Stimulated activated naive B cell treated with anti-CD40 and anti-IgM and Interleukin-4, amounts not matched to agents 10 μg/mL and 1 μg/mL and 100 μg/mL, for 72 hours (primary cell): ENCODE measurements around the gene ATP2A3.
A peak's percentile ranks its signal among the peaks of the same experiment; 100 is the strongest.

ENCODE experiments used
- ATAC-seq, 2 donors: fragments of 150-1000 bp; cut with Tn5 transposase; replicated peaks; 2 replicates each; pipeline ENCODE4 v1.10.0; 2021; ENCODE audit warnings: moderate library complexity in 1 of 2
- DNase-seq: peaks from one replicate; pipeline ENCODE4 v3.0.0; 2021
- H3K27ac Mint-ChIP-seq: one replicate; pipeline ENCODE4 v1.8.0; 2022; ENCODE audit warnings: mild to moderate bottlenecking, mixed read lengths
- H3K27me3 Mint-ChIP-seq, 2 donors: one replicate each; pipeline ENCODE4 v1.8.0; 2022; ENCODE audit warnings: mixed read lengths in 2 of 2
- H3K36me3 Mint-ChIP-seq, 2 donors: one replicate each; pipeline ENCODE4 v1.8.0; 2022; ENCODE audit warnings: mixed read lengths in 2 of 2, mild to moderate bottlenecking in 1 of 2
- H3K4me1 Mint-ChIP-seq, 2 donors: one replicate each; pipeline ENCODE4 v1.8.0; 2022; ENCODE audit warnings: mixed read lengths in 2 of 2, mild to moderate bottlenecking in 1 of 2
- H3K4me3 Mint-ChIP-seq, 2 donors: one replicate each; pipeline ENCODE4 v1.8.0; 2022; ENCODE audit warnings: mild to moderate bottlenecking in 2 of 2, mixed read lengths in 2 of 2, moderate library complexity in 1 of 2
- H3K9me3 Mint-ChIP-seq, 2 donors: one replicate each; pipeline ENCODE4 v1.8.0; 2022; ENCODE audit warnings: mixed read lengths in 2 of 2, mild to moderate bottlenecking in 1 of 2

The ATP2A3 gene

DNA sequence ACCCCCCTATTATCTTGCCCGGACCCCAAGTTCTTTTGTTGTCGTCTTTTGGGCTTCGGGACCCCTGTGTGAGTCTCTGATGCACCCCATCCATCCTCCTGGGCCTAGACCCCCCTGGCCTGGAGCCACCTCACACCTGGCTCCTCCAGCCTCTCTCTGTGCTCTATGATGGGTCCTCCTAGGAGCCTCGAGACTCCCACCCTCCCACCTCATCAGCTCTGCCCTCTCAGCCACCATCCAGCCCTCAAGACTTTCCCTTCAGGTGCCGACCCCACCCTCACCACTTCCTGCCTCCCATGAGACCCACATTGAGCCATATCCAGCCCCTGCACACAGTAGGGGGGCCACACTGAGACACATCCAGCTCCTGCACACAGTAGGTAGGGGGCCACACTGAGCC is 8.7 kb upstream of the ATP2A3 start:
- peaks cover 3 to 4% of the 10 kb centered on the region in 2 donors for H3K36me3 Mint-ChIP-seq
- H3K4me3 Mint-ChIP-seq: peak overlapping the region; percentile 5 to 54
- peaks cover 3 to 4% of the 10 kb centered on the region in 2 donors for H3K9me3 Mint-ChIP-seq
- no peak overlapping the region for H3K27ac Mint-ChIP-seq
- ATAC-seq (no peak), DNase-seq (no peak)
- H3K27me3 Mint-ChIP-seq: peaks cover 0 to 4% of the 10 kb centered on the region in 2 donors
- peaks cover 37 to 56% of the 10 kb centered on the region in 2 donors for H3K4me1 Mint-ChIP-seq

DNA sequence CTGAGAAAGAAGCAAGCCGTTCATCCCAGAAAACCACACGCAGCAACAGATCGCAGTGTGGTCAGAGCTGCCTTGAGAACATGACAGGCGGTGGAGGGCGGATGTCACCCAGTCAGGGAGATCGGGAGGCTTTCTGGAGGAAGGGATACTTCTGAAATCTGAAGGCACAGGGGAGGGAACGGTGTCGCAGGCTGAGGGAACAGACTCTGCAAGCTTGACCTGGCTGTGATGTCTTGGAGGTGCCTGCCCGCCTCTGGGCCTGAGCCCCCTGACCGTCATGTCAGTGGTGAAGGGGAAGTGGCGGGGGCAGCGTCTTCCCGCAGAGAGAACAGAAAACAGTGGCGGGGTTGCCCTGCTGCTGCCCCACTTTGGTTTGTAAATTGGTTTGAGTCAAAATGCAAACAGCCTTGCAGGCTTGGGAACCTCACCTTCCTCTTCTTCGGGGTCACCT is 8.1 kb upstream of the ATP2A3 start:
- Mint-ChIP-seq H3K27ac (no peak overlapping the region), H3K36me3 (peaks cover 3 to 4% of the 10 kb centered on the region in 2 donors), H3K9me3 (peaks cover 3 to 4% of the 10 kb centered on the region in 2 donors), H3K4me3 (peak overlapping the region; percentile 14 to 54), H3K27me3 (peaks cover 0 to 4% of the 10 kb centered on the region in 2 donors), H3K4me1 (peaks cover 41 to 62% of the 10 kb centered on the region in 2 donors)
- peak; percentile 61 for DNase-seq
- ATAC-seq: peak; percentile 74 to 83

DNA sequence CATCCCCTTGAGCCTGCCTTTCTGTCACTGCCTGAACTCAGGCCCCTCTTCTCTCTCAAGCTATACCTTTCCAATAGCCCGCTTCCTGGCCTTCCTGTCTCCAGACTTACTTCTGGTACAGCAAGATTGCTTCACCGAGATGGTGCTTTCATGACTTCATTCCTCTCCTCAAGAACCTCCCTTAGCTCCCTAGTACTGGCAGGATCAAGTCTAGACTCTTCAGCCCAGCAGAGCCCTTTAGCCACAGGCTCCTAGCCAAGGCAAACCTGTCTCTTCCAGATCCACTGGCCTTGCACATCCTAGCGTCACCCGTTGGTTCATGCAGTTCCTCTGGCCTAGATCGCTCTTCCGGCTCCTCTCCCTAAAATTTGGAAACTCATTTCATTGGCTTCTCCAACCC is 6.4 kb upstream of the ATP2A3 start:
- Mint-ChIP-seq H3K4me1 (peaks cover 48 to 74% of the 10 kb centered on the region in 2 donors), H3K27ac (peak overlapping the region; percentile 33), H3K27me3 (peaks cover 0 to 4% of the 10 kb centered on the region in 2 donors), H3K36me3 (peaks cover 3 to 4% of the 10 kb centered on the region in 2 donors), H3K4me3 (no peak overlapping the region), H3K9me3 (peaks cover 3 to 4% of the 10 kb centered on the region in 2 donors)
- DNase-seq: no peak
- ATAC-seq: no peak

DNA sequence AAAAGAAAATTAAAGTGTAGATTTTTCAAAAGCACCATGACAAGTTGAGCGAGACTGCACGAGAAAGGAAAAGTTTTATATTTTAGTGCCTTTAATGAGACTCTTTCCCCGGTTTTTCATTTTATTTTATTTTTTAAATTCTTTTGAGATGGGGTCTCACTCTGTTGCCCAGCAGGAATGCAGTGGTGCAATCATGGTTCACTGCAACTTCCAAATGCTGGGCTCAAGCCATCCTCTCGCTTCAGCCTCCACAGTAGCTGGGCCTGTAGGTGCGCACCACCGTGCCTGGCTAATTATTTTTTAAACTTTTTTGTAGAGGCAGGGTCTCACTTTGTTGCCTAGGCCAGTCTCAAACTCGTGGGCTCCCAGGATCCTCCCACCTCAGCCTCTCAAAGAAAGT is 5.7 kb upstream of the ATP2A3 start:
- ATAC-seq (no peak), DNase-seq (no peak)
- peaks cover 0 to 4% of the 10 kb centered on the region in 2 donors for H3K27me3 Mint-ChIP-seq
- no peak overlapping the region for H3K27ac Mint-ChIP-seq
- no peak overlapping the region for H3K4me3 Mint-ChIP-seq
- H3K36me3 Mint-ChIP-seq: peaks cover 2% of the 10 kb centered on the region in 2 donors
- peaks cover 2 to 3% of the 10 kb centered on the region in 2 donors for H3K9me3 Mint-ChIP-seq
- H3K4me1 Mint-ChIP-seq: peaks cover 53 to 81% of the 10 kb centered on the region in 2 donors

DNA sequence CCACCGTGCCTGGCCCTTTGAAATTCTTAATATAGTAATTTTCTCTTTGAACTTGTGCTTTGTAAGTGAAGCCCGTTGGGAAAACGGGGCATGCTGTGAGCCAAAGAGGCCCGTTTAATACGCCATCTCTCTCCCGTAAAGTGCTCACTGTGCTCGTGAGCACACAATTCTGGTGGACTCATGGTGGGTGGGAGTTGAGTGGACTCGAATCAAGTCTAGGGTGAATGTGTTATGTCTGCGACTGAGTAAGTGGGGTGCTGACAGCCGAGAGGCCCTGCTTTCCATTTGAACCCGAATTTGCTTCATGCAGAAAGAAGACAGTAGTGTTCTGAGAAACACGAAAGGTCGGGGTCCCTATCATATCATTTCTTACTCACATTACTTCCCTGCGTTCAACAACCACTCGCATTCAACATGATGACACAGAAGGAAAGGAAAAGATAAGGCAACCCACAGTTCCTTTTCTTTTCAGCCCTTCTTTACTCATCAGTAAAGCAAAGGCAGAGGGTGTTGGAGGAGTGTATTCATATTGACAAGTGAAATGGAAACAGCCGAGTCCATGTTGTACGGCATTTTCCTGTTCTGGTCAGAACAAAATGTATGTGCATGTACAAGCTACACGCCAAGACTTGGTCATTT is 4.8 kb upstream of the ATP2A3 start:
- no peaks in the 10 kb centered on the region for H3K36me3 Mint-ChIP-seq
- no peaks in the 10 kb centered on the region for H3K9me3 Mint-ChIP-seq
- peaks cover 45 to 74% of the 10 kb centered on the region in 2 donors for H3K4me1 Mint-ChIP-seq
- no peak overlapping the region for H3K4me3 Mint-ChIP-seq
- no peak overlapping the region for H3K27ac Mint-ChIP-seq
- no peak for ATAC-seq
- H3K27me3 Mint-ChIP-seq: no peaks in the 10 kb centered on the region
- DNase-seq: no peak

DNA sequence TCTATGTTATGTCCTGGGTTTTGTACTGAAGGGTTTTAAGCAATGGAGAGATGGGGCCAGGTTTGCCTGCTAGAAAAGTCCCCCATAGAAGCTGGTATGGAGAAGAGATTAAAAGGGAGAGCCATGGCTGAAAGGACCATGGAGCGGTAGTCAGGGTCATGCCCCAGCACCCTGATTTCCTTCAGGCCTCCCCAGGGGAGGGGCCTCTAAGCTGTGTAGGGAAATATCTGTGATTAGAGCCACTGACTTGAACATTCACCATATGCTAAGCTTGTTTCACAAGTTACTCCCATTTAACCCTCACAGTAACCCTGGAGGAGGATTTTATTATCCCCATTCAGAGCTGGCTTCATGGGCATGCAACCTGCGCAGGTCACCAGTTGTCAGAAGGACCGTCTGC is 3.8 kb upstream of the ATP2A3 start:
- Mint-ChIP-seq H3K9me3 (no peaks in the 10 kb centered on the region), H3K4me1 (peaks cover 42 to 72% of the 10 kb centered on the region in 2 donors), H3K27me3 (no peaks in the 10 kb centered on the region), H3K4me3 (no peak overlapping the region), H3K36me3 (no peaks in the 10 kb centered on the region), H3K27ac (peak overlapping the region; percentile 68)
- no peak for ATAC-seq
- no peak for DNase-seq

DNA sequence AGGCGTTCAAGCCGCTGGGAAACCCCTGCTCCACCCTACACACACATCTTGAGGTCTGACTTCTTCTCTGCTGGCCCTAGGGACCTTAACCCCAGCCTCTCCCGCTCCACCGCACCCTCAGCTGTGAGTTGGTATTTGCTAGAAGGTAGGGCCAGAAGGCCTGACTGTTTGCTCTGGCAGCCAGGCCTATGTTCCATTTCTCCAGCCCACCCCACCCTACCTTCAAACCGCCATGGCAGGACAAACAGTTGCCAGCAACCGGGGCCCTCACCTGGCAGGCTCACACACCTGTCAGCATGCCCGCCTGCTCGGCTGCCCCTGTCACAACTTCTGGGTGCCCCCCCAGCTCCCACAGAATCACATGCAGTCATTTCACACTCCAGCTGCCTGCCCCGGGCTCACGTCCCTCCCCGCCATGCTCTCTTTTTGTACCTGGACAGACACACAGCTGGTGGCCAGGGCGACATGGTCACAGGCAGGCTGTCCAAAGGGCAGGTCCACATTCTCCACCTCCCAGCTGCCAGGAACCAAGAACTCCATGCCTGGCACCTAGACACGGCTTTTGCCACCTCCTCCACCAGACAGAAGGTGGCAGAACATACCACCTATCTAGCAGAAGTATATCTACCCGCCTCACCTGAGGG is 2.6 kb upstream of the ATP2A3 start:
- ATAC-seq (peak; percentile 73 to 76), DNase-seq (peak; percentile 73)
- Mint-ChIP-seq H3K27ac (peak overlapping the region; percentile 90), H3K27me3 (no peaks in the 10 kb centered on the region), H3K4me1 (peaks cover 42 to 72% of the 10 kb centered on the region in 2 donors), H3K9me3 (no peaks in the 10 kb centered on the region), H3K4me3 (peak overlapping the region; percentile 58 to 74), H3K36me3 (peaks cover 0 to 2% of the 10 kb centered on the region in 2 donors)

DNA sequence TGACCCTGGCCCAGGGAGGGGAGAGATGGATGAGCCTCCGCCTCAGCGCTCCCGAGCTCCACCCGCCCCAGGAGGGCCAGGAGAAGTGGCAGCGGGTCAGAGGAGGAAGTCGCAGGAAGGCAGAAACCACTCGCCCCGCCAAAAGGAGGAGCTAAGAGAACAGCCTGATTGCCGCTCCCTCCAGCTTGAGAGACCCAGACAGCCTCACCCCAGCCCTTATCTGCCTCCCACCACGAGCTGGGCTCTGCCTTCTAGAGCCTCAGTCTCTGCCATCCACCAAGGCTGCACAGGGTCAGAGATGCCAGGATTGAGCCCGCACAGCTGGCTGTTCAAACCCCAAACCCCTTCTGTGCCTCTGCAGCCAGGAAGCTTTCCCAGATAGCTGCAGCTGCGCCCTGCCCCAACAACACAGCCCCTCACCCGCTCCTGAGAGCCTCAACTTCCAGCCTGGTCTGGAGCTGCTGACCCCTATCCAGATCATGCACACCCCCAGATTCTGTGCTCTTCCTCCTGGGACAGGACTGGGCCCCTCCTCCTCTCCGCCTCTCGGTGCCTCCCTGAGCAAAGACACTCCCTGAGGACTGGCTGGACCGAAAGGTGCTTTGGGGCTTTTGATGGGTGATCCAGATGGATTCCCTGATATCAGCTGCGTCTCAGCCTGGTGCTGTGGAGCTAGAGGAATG is 1.0 kb upstream of the ATP2A3 start:
- Mint-ChIP-seq H3K27me3 (no peaks in the 10 kb centered on the region), H3K4me3 (peak overlapping the region; percentile 85 to 86), H3K36me3 (peaks cover 0 to 2% of the 10 kb centered on the region in 2 donors), H3K27ac (peak overlapping the region; percentile 88), H3K9me3 (no peaks in the 10 kb centered on the region), H3K4me1 (peaks cover 50 to 75% of the 10 kb centered on the region in 2 donors)
- ATAC-seq (peak; percentile 51 to 57), DNase-seq (peak; percentile 72)

DNA sequence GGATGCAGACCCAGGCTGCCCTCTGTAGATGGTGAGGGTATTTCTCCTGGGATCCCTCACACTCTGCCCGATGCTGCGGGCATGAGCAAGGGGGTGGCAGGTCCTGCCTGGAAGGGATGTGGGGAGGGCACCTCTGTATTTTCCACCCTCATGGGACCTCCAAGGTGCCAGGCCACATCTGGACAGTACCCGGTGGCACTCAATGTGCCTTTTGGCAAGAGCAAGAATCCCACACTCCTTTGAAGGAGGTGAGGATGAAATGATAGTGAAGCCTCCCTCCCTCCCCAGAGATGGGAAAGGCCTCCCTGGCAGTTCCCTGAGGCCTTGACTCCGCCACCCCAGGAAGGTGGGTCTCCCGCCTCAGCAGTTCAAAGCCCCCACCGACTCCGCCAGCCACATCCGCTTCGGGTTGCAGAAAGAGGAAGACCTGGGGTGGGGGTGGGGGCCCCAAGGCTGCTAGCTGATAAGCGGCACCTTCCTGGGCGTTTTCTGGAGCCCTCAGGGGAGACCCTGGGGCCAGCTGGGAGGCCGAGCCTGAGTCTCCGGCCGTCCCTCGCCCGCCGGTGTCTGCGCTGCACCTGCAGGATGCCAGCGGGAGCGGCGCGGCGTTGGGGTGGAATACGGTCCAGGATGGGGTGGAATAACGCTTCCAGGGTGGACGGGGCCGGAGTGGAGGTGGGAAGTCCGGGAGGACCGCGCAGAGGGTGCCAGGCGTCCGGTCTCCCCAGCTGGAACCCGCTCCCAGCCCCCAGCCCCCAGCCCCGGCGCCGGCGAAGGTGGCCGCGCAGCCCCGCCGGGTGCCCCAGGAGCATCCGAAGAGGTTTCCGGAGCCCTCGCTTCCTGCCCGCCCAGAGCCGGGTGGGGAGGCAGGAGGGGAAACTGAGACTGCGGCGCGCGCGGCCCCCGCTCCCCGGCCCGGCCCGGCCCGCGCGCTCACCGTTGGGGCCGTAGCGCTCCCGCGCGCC is 718 bp downstream of the ATP2A3 start:
- no peaks in the 10 kb centered on the region for H3K27me3 Mint-ChIP-seq
- H3K4me3 Mint-ChIP-seq: peak overlapping the region; percentile 82 to 85
- H3K9me3 Mint-ChIP-seq: no peaks in the 10 kb centered on the region
- ATAC-seq: peak; percentile 9 to 29
- peak overlapping the region; percentile 77 for H3K27ac Mint-ChIP-seq
- peaks cover 60 to 83% of the 10 kb centered on the region in 2 donors for H3K4me1 Mint-ChIP-seq
- H3K36me3 Mint-ChIP-seq: peaks cover 5 to 6% of the 10 kb centered on the region in 2 donors
- peak; percentile 51 for DNase-seq

DNA sequence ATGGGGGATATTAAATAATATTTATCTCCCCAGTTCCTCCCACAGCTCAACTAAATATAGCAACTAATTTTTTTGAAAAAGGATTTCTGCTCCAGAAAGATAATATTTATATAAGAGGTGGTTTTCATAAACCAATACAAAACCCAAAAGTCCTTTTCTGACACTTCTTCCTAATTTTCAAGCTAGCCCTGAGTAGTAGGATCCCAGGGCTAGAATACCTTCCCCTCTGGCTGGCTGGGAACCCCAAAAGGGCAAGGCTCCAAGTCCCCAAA is 1.3 kb downstream of the ATP2A3 start:
- peak overlapping the region; percentile 82 to 85 for H3K4me3 Mint-ChIP-seq
- H3K9me3 Mint-ChIP-seq: no peaks in the 10 kb centered on the region
- no peaks in the 10 kb centered on the region for H3K27me3 Mint-ChIP-seq
- H3K4me1 Mint-ChIP-seq: peaks cover 60 to 83% of the 10 kb centered on the region in 2 donors
- H3K36me3 Mint-ChIP-seq: peaks cover 5 to 6% of the 10 kb centered on the region in 2 donors
- ATAC-seq (no peak), DNase-seq (no peak)
- H3K27ac Mint-ChIP-seq: peak overlapping the region; percentile 77

DNA sequence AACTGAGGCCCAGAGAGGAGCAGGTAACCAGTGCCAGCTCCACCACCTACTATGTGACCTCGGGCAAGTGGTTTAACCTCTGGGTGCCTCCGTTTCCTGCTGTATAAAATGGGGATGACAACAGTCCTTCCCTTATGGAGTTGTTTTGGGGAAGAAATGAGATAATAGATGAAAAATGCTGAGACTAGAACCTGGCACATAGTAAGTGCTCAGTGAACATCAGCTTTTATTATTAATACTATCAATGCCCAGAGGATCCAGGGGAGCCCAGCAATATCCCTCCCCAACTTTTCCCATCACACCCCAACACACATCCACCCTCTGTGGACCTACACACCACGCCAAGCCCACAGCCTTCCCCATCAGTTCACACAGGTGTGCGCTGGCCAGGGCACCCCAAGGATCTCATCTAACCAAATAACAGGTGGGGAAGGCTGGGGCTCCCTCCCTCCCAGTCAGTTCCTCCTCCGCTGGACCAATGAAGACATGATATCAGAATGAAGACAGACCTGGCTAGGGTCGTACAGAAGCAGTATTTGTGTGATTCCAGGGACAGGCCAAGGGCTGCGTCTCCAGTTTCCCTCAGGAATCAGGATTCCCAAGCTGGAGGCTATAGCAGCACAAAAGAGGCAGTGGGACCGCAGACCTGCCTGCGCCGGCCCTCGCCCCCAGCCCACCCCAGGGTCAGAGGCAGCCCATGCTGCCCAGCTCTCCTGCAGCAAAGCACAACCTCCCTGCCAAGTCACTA is 1.8 kb downstream of the ATP2A3 start:
- H3K36me3 Mint-ChIP-seq: peaks cover 8 to 11% of the 10 kb centered on the region in 2 donors
- no peak for ATAC-seq
- H3K9me3 Mint-ChIP-seq: no peaks in the 10 kb centered on the region
- peaks cover 61 to 83% of the 10 kb centered on the region in 2 donors for H3K4me1 Mint-ChIP-seq
- DNase-seq: no peak
- peak overlapping the region; percentile 80 for H3K27ac Mint-ChIP-seq
- H3K27me3 Mint-ChIP-seq: no peaks in the 10 kb centered on the region
- peak overlapping the region; percentile 82 to 85 for H3K4me3 Mint-ChIP-seq

DNA sequence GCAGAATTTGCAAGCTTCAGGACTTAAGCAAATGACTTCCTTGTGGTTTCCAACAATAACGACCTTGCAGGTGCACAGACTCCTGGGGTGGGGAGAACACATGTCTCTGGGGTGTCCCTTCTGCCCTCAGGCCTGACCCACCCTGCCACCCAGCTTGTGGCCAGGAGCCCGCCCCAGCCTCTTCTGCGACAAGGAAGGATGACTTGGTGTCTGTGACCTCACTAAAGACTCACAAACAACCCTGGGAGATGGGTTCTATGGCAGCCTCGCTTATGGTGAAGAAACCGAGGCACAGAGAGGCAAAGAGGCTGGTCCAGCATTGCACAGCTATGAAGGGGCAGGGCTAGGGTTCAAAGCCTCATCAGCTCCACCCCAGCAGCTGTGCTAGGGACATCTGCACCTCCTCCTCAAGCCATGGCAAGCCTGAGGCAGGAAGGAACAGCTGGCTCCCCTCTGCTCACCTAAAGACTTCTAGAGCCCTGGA is 2.6 kb downstream of the ATP2A3 start:
- Mint-ChIP-seq H3K27ac (peak overlapping the region; percentile 80), H3K4me1 (peaks cover 63 to 83% of the 10 kb centered on the region in 2 donors), H3K36me3 (peaks cover 11 to 15% of the 10 kb centered on the region in 2 donors), H3K27me3 (no peaks in the 10 kb centered on the region), H3K4me3 (peak overlapping the region; percentile 82 to 85), H3K9me3 (no peaks in the 10 kb centered on the region)
- ATAC-seq: peak; percentile 50 to 55
- DNase-seq: peak; percentile 60

DNA sequence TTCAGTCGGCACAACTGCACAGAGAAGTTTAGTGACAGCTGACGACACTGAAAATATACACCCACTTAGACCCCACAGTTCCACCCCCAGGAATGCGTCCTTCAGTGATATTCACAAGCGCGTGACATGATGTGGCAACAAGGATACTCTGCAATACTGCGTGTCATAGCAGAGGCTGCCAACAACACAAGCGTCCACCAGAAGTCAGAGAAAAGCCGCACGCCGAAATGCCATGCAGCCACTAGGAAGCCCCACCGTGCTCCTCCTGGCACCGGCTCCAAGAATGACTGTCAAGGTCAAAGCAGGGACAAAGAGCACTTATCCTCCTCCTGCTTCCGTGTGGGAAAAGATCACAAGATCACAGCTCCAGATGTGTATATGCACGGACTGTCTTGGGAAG is 3.5 kb downstream of the ATP2A3 start:
- ATAC-seq: no peak
- peaks cover 68 to 87% of the 10 kb centered on the region in 2 donors for H3K4me1 Mint-ChIP-seq
- H3K4me3 Mint-ChIP-seq: peak overlapping the region; percentile 82 to 85
- peak overlapping the region; percentile 87 for H3K27ac Mint-ChIP-seq
- H3K36me3 Mint-ChIP-seq: peaks cover 11 to 16% of the 10 kb centered on the region in 2 donors
- no peaks in the 10 kb centered on the region for H3K9me3 Mint-ChIP-seq
- H3K27me3 Mint-ChIP-seq: no peaks in the 10 kb centered on the region
- no peak for DNase-seq
